Measurements from ENCODE around the gene KCMF1. TPM values are rescaled to one million over a fixed set of nuclear protein-coding genes. Genes with fewer than 3 reads are reported as not detected.

Gene KCMF1
- total and polyA plus RNA-seq, 9 of the 15 experiments (the other 6 are each of a cell fraction or from before 2014, with no cell fraction given), result 6.8 to 88.2 (median 46.5) TPM

GRCh38 chr2:85066874-85067351 lies 96.0 kb downstream of the KCMF1 start:
- no peak overlapping the region for H3K27ac ChIP-seq (ENCODE audit: extremely low read depth, low read depth, low read length)
- H2AFZ ChIP-seq (ENCODE audit: low read depth, low read length), result peak overlapping the region; percentile 86
- intact Hi-C loops (cut with micrococcal nuclease), result loop anchor here (1.0 to 5.0 kb wide), 5 partner anchors 65 to 231 kb away; partner anchors contain the start of gene TCF7L1
- ChIA-PET POLR2A (interaction anchor here (0.6 to 2.3 kb wide), 5 partner anchors 8 to 364 kb away, joined by 3 to 4 read pairs (median 4); no protein-coding TSS in a partner anchor), CTCF (ENCODE audit: low intra/inter-chr PET ratio) (interaction anchor here (1.5 to 1.7 kb wide), 2 partner anchors 177 to 233 kb away, joined by 10 to 11 read pairs; no protein-coding TSS in a partner anchor)
- peak overlapping the region; percentile 70 for H3K4me2 ChIP-seq (ENCODE audit: insufficient read depth, low read length)
- H3K79me2 ChIP-seq (ENCODE audit: control insufficient read depth, insufficient read depth, low read length), result no peaks in the 10 kb centered on the region
- no peaks in the 10 kb centered on the region for H4K20me1 ChIP-seq (replicated peaks; ENCODE audit: control insufficient read depth, insufficient read depth, low read length)
- H3K9me3 ChIP-seq (replicated peaks; ENCODE audit: control insufficient read depth, insufficient read depth, low read depth, low read length), result no peaks in the 10 kb centered on the region
- H3K4me3 ChIP-seq, result no peak overlapping the region
- H3K27me3 ChIP-seq (ENCODE audit: control insufficient read depth in 2 of 2, insufficient read depth in 2 of 2, low read length in 2 of 2), result peaks cover 9 to 34% of the 10 kb centered on the region in 2 experiments
- DNase-seq (ENCODE audit: extremely low read depth in 1 of 4, low spot score in 3 of 4), result peak; percentile 65 to 83 (median 69)
- in situ Hi-C loops (cut with MboI), result loop anchor here (5.0 kb wide), 1 partner anchor 225 kb away; no protein-coding TSS in a partner anchor
- no peaks in the 10 kb centered on the region for H3K36me3 ChIP-seq (ENCODE audit: control insufficient read depth, insufficient read depth, low read length)
- no TSS peak for BruUV-seq (replicated peaks)
- peaks cover 2 to 7% of the 10 kb centered on the region in 2 experiments; a peak in 3 of 5 replicates for H3K4me1 ChIP-seq (replicated peaks in 1 of 2; ENCODE audit: control insufficient read depth in 2 of 2, insufficient read depth in 2 of 2, low read length in 2 of 2)
- H3K9ac ChIP-seq (ENCODE audit: insufficient read depth in 1 of 2, low read depth in 2 of 2, low read length in 2 of 2), result peak overlapping the region in 1 of 2 experiments; percentile 84; a peak in 1 of 4 replicates
- FAIRE-seq, result peak; percentile 86
- no peaks in the 10 kb centered on the region for H3K9me1 ChIP-seq (ENCODE audit: control insufficient read depth, insufficient read depth, low read length)
- under 1% methylated on average over 19 of the region's 19 CpGs for WGBS (ENCODE audit: insufficient coverage, low coverage, missing lambda C conversion rate)
- peak; percentile 95 for ATAC-seq
- no peak for TF ChIP-seq GATAD2B (IDR thresholded peaks at IDR 0.05; ENCODE audit: borderline replicate concordance)
- no peak for TF ChIP-seq HDAC2 (IDR thresholded peaks at IDR 0.05)
- TF ChIP-seq ESRRA (IDR thresholded peaks at IDR 0.05; ENCODE audit: borderline replicate concordance, low read depth), result no peak
- no peak for TF ChIP-seq CHD7 (IDR thresholded peaks at IDR 0.05; ENCODE audit: low read depth, low read length)
- no peak for TF ChIP-seq BACH1 (tag; IDR thresholded peaks at IDR 0.05)
- TF ChIP-seq WHSC1 (IDR thresholded peaks at IDR 0.05; ENCODE audit: low read length), result no peak
- no peak for TF ChIP-seq RBM15 (IDR thresholded peaks at IDR 0.05; ENCODE audit: insufficient read depth, low read length)
- TF ChIP-seq KAT8 (IDR thresholded peaks at IDR 0.05; ENCODE audit: low read depth), result no peak
- no peak for TF ChIP-seq SFPQ (IDR thresholded peaks at IDR 0.05; ENCODE audit: low read depth, low read length)

All from K562 (cell line).